GM12872 (cell line): ENCODE results near the gene PTPRM.

Experiments
- CTCF ChIP-seq: IDR thresholded peaks from 3 replicates; pipeline ENCODE4 v1.5.1; 2011; ENCODE audit warnings: low read depth, mild to moderate bottlenecking, low read length, moderate library complexity; ENCODE audit not compliant: insufficient read depth

Gene PTPRM

GRCh38 chr18:8088626-8089025 is 521.5 kb downstream of the PTPRM start:
- no peak for TF ChIP-seq CTCF

GRCh38 chr18:8091035-8091434 is 523.9 kb downstream of the PTPRM start:
- TF ChIP-seq CTCF, result no peak

GRCh38 chr18:8095947-8096570 is 528.9 kb downstream of the PTPRM start:
- TF ChIP-seq CTCF, result no peak

- TF ChIP-seq CTCF, result no peak
These were observed 530.3 kb downstream of the PTPRM start for GRCh38 chr18:8097399-8097798.

GRCh38 chr18:8097927-8098326 is 530.8 kb downstream of the PTPRM start:
- TF ChIP-seq CTCF, result no peak

GRCh38 chr18:8106603-8107002 is 539.5 kb downstream of the PTPRM start:
- TF ChIP-seq CTCF, result no peak

- TF ChIP-seq CTCF, result no peak
These were observed 540.3 kb downstream of the PTPRM start for GRCh38 chr18:8107426-8107825.
